Measurements from ENCODE around the gene SLC25A47. TPM values are rescaled to one million over a fixed set of nuclear protein-coding genes. Genes with fewer than 3 reads are reported as not detected.
A peak's percentile ranks its signal among the peaks of the same experiment; 100 is the strongest.

The SLC25A47 gene
- total RNA-seq, 1 experiment from 2014 or later: 0.13 TPM

- peak overlapping the region in 1 of 2 experiments; percentile 25; a peak in 1 of 5 replicates for H3K4me3 Mint-ChIP-seq
- no peak for DNase-seq
These were observed 32.4 kb upstream of the SLC25A47 start for GRCh38 chr14:100290607-100291304.

More at GRCh38 chr14:100290607-100291304, 32.4 kb upstream of the SLC25A47 start:
- Histone ChIP-seq H3K18ac (ENCODE audit: insufficient read length, low read depth, low read length) (no peak overlapping the region), H3K9ac (ENCODE audit: extremely low read depth, insufficient read length, low read length) (no peak overlapping the region), H2BK5ac (ENCODE audit: insufficient read length, low read length) (no peak overlapping the region), H2BK120ac (ENCODE audit: low read depth, low read length, poor library complexity, severe bottlenecking) (no peak overlapping the region), H4K91ac (ENCODE audit: insufficient read length, low read depth, low read length) (no peak overlapping the region), H3K27me3 (ENCODE audit: insufficient read depth, low read length) (no peaks in the 10 kb centered on the region), H4K8ac (replicated peaks; ENCODE audit: insufficient read length, low read depth, low read length) (no peak overlapping the region), H3K23ac (ENCODE audit: insufficient read length, low read depth, low read length) (no peak overlapping the region), H3K23me2 (ENCODE audit: insufficient read length, low read depth, low read length, poor library complexity, severe bottlenecking) (no peaks in the 10 kb centered on the region), H3K4me1 (ENCODE audit: insufficient read depth, low read length) (no peaks in the 10 kb centered on the region; the same call in 1 of the 2 replicates), H2AK5ac (ENCODE audit: insufficient read length, low read length) (no peak overlapping the region), H3K56ac (ENCODE audit: insufficient read length, low read depth, low read length) (no peak overlapping the region), H4K5ac (ENCODE audit: insufficient read length, low read depth, low read length) (no peak overlapping the region), H3K4me2 (ENCODE audit: insufficient read depth, insufficient read length, low read length) (no peak overlapping the region), H3K79me1 (ENCODE audit: insufficient read depth, low read depth, low read length, poor library complexity, severe bottlenecking) (no peaks in the 10 kb centered on the region), H3T11ph (ENCODE audit: low read length) (no peak overlapping the region), H3K9me3 (ENCODE audit: control insufficient read depth, low read depth, low read length) (no peaks in the 10 kb centered on the region), H3K4ac (ENCODE audit: low read depth, low read length) (no peak overlapping the region), H3K27ac (ENCODE audit: insufficient read length, low read depth, low read length) (no peak overlapping the region), H3K14ac (ENCODE audit: insufficient read depth, low read length) (no peak overlapping the region), H2BK15ac (ENCODE audit: low read depth, low read length) (no peak overlapping the region), H2BK12ac (ENCODE audit: insufficient read length, low read depth, low read length) (no peak overlapping the region), H4K20me1 (ENCODE audit: control insufficient read depth, insufficient read depth, insufficient read length) (no peaks in the 10 kb centered on the region), H2BK20ac (ENCODE audit: low read depth, low read length, poor library complexity, severe bottlenecking) (no peak overlapping the region), H2AFZ (ENCODE audit: low read length) (no peak overlapping the region), H3K79me2 (ENCODE audit: insufficient read depth, low read length) (no peaks in the 10 kb centered on the region)
- no CpG with 5 or more reads among the region's 12 CpGs for WGBS (ENCODE audit: extremely low coverage, insufficient read length, low lambda C conversion rate)
- Mint-ChIP-seq H3K36me3 (ENCODE audit: insufficient read depth in 1 of 3, low read depth in 3 of 3) (peaks cover 5 to 46% (median 43%) of the 10 kb centered on the region in 3 experiments; a peak in 6 of 7 replicates), H3K27ac (peak overlapping the region; percentile 11 to 44 (median 34); a peak in 2 of 7 replicates), H3K9me3 (no peaks in the 10 kb centered on the region), H3K27me3 (ENCODE audit: low read depth) (no peaks in the 10 kb centered on the region), H3K4me1 (peaks cover 15 to 25% of the 10 kb centered on the region in 2 experiments)
- no peak for TF ChIP-seq CTCF (conservative IDR thresholded peaks at IDR 0.05)
